ENCODE data around the gene CRELD2. TPM values are rescaled to one million over a fixed set of nuclear protein-coding genes. Genes with fewer than 3 reads are reported as not detected.

Gene CRELD2
- total and polyA plus RNA-seq, 2 of the 13 experiments (the other 11 are each of a cell fraction or from before 2014, with no cell fraction given): 17.2 to 44.7 TPM

- TF ChIP-seq IKZF5 (CRISPR knock-in tag; IDR thresholded peaks at IDR 0.05): no peak
- TF ChIP-seq NCOR1 (IDR thresholded peaks at IDR 0.05; ENCODE audit: borderline replicate concordance, low read length): no peak
- TF ChIP-seq ZNF747 (CRISPR knock-in tag; IDR thresholded peaks at IDR 0.05; ENCODE audit: borderline replicate concordance): no peak
- 0 out of 2 replicates have a peak, but pooled peaks have one; percentile 33 for TF ChIP-seq ZNF790 (CRISPR knock-in tag; IDR thresholded peaks at IDR 0.05; ENCODE audit: borderline replicate concordance)
- TF ChIP-seq JDP2 (CRISPR knock-in tag; IDR thresholded peaks at IDR 0.05; ENCODE audit: borderline replicate concordance): no peak; the same call in 1 of the 2 replicates
- peak; percentile 28; the same call in 1 of the 2 replicates for TF ChIP-seq ZFX (CRISPR knock-in tag; IDR thresholded peaks at IDR 0.05; ENCODE audit: low read depth)
- peak; percentile 65; the same call in 1 of the 2 replicates for TF ChIP-seq ZNF776 (CRISPR knock-in tag; IDR thresholded peaks at IDR 0.05)
- no peak for TF ChIP-seq EED (CRISPR knock-in tag; IDR thresholded peaks at IDR 0.05)
- TF ChIP-seq ZKSCAN8 (CRISPR knock-in tag; IDR thresholded peaks at IDR 0.05; ENCODE audit: borderline replicate concordance): no peak
- TF ChIP-seq REL (CRISPR knock-in tag; conservative IDR thresholded peaks at IDR 0.05): 0 out of 2 replicates have a peak, but pooled peaks have one; percentile 65
- no peak for TF ChIP-seq MAFG (CRISPR knock-in tag; IDR thresholded peaks at IDR 0.05)
- no peak for TF ChIP-seq ZNF570 (CRISPR knock-in tag; IDR thresholded peaks at IDR 0.05; ENCODE audit: borderline replicate concordance)
- no peak for TF ChIP-seq ZNF33B (CRISPR knock-in tag; IDR thresholded peaks at IDR 0.05)
- no peak for TF ChIP-seq PTBP1 (IDR thresholded peaks at IDR 0.05; ENCODE audit: low read depth, low read length, poor library complexity, severe bottlenecking)
- TF ChIP-seq ZNF891 (CRISPR knock-in tag; IDR thresholded peaks at IDR 0.05): 0 out of 2 replicates have a peak, but pooled peaks have one; percentile 38
- no peak for TF ChIP-seq ZNF362 (CRISPR knock-in tag; IDR thresholded peaks at IDR 0.05; ENCODE audit: borderline replicate concordance)
- no peak for TF ChIP-seq ZNF512 (CRISPR knock-in tag; IDR thresholded peaks at IDR 0.05)
- no peak for TF ChIP-seq TCF7L2 (IDR thresholded peaks at IDR 0.05; ENCODE audit: low read depth, low read length)
- TF ChIP-seq RFX1 (IDR thresholded peaks at IDR 0.05): no peak
- TF ChIP-seq WIZ (CRISPR knock-in tag; IDR thresholded peaks at IDR 0.05): no peak
- no peak for TF ChIP-seq ZKSCAN1 (IDR thresholded peaks at IDR 0.05; ENCODE audit: low read length)
- TF ChIP-seq HNRNPL (IDR thresholded peaks at IDR 0.05; ENCODE audit: low read depth, low read length): 0 out of 2 replicates have a peak, but pooled peaks have one; percentile 18
- TF ChIP-seq HOMEZ (CRISPR knock-in tag; IDR thresholded peaks at IDR 0.05; ENCODE audit: low read depth): no peak
- TF ChIP-seq MAX (IDR thresholded peaks at IDR 0.05): peak; percentile 27; the same call in 1 of the 2 replicates
- TF ChIP-seq ZSCAN30 (CRISPR knock-in tag; IDR thresholded peaks at IDR 0.05): no peak
- no peak for TF ChIP-seq SNAPC5 (CRISPR knock-in tag; IDR thresholded peaks at IDR 0.05; ENCODE audit: borderline replicate concordance)
These were observed 43.2 kb downstream of the CRELD2 start (continued) for GRCh38 chr22:49961601-49962011.

Data from HepG2 (cell line).